Spleen (tissue), 7 donors: Measurements from ENCODE around the gene KATNAL1.

Experiments used
- POLR2A ChIP-seq, 3 donors: fragments of 450-650 bp; IDR thresholded peaks; one replicate each; pipeline ENCODE4 v1.5.1; 2017; ENCODE audit warnings: antibody characterized with exemption in 3 of 3, mild to moderate bottlenecking in 1 of 3
- POLR2AphosphoS5 ChIP-seq, 3 donors: sonication (generic); formaldehyde crosslinking; IDR thresholded peaks; one replicate each; pipeline ENCODE4 v1.5.1; 2017; ENCODE audit warnings: antibody characterized with exemption in 3 of 3
- TF ChIP-seq, protein P1 (sequence below), 11 experiments: fragments of 200-600 bp in 7 of 11; fragments of 450-650 bp in 4 of 11; sonication (generic) in 4 of 11; IDR thresholded peaks in 8 of 11; conservative IDR thresholded peaks in 3 of 11; 1 replicate in 7 of 11; 2 replicates in 4 of 11; pipeline versions ENCODE4 v1.4.0 to v1.8.0; 2016 to 2021; ENCODE audit warnings: antibody characterized with exemption in 11 of 11, inconsistent platforms in 4 of 11, mild to moderate bottlenecking in 1 of 11
- donor health status: DM: no; HTN: no; CAD: no; lungs with moderate emphysema.
- donor health status: DM: no; HTN: no; CAD: no.
- donor health status: DM: no; HTN: no; CAD: no.

DNA sequence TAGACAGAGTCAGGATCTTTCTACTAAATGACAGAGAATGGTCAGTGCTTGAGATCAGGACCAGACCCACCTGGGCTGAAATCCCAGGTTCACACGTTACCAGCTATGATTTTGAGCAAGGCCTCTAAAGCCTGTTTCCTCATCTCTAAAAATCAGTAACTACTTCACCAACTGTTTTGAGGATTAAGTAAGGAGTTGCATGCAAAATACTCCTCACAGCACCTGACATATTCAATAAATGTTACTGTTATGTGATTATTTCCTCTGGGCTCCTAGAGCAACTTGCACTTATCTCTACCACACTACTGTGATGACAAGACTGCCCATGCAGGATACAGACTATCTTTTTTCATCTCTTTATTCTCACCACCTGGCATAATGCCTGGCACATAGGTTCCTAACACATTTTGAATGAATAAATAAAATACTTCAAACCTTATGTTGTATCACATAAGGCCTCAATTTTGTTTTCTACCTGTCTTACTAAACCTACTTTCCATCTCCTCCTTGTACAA, 1.8 kb downstream of the KATNAL1 start:
- TF ChIP-seq, protein P1, sequence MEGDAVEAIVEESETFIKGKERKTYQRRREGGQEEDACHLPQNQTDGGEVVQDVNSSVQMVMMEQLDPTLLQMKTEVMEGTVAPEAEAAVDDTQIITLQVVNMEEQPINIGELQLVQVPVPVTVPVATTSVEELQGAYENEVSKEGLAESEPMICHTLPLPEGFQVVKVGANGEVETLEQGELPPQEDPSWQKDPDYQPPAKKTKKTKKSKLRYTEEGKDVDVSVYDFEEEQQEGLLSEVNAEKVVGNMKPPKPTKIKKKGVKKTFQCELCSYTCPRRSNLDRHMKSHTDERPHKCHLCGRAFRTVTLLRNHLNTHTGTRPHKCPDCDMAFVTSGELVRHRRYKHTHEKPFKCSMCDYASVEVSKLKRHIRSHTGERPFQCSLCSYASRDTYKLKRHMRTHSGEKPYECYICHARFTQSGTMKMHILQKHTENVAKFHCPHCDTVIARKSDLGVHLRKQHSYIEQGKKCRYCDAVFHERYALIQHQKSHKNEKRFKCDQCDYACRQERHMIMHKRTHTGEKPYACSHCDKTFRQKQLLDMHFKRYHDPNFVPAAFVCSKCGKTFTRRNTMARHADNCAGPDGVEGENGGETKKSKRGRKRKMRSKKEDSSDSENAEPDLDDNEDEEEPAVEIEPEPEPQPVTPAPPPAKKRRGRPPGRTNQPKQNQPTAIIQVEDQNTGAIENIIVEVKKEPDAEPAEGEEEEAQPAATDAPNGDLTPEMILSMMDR (IDR thresholded peaks at IDR 0.05 in 8 of 11, conservative IDR thresholded peaks at IDR 0.05 in 3 of 11) = no peak
- TF ChIP-seq POLR2AphosphoS5 (IDR thresholded peaks at IDR 0.05) (no peak), POLR2A (IDR thresholded peaks at IDR 0.05) (no peak)
